Measurements from ENCODE around the gene VPS13A. TPM values are rescaled to one million over a fixed set of nuclear protein-coding genes. Genes with fewer than 3 reads are reported as not detected.

VPS13A gene
- total RNA-seq, 1 donor from 2014 or later: 36.2 TPM

Other genes starting within 250 kb of the VPS13A start
- not detected for gene FOXB2, start 157.9 kb upstream of the VPS13A start, total RNA-seq

Data from Right ventricle myocardium inferior (tissue), 1 donor.